ENCODE data around the gene MRPL37. TPM values are rescaled to one million over a fixed set of nuclear protein-coding genes. Genes with fewer than 3 reads are reported as not detected.
A peak's percentile ranks its signal among the peaks of the same experiment; 100 is the strongest.

MRPL37 gene
- total and polyA plus RNA-seq, 8 donors = 24.8 to 111 (median 50.9) TPM

- Histone ChIP-seq H3K36me3 (peaks cover 0 to 36% (median 19%) of the 10 kb centered on the region in 4 donors), H3K4me1 (peaks cover 0 to 3% (median 0%) of the 10 kb centered on the region in 4 donors), H3K27me3 (no peaks in the 10 kb centered on the region), H3K4me3 (no peak overlapping the region), H3K27ac (no peak overlapping the region), H3K9me3 (no peaks in the 10 kb centered on the region)
- 76 to 83% (median 80%) methylated on average over 10 of the region's 10 CpGs for WGBS, 5 donors
- intact Hi-C loops (cut with DNase I; ENCODE audit: low total_unique reads) = no loop called here
- peak in 1 of 2 donors; percentile 31 for DNase-seq
- TF ChIP-seq POLR2AphosphoS5 (IDR thresholded peaks at IDR 0.05) (no peak), CTCF (IDR thresholded peaks at IDR 0.05) (no peak), POLR2A (IDR thresholded peaks at IDR 0.05) (no peak)
Observed at GRCh38 chr1:54172614-54173599, 27.1 kb upstream of the MRPL37 start.

GRCh38 chr1:54173681-54174080, 26.3 kb upstream of the MRPL37 start:
- Histone ChIP-seq H3K4me3 (no peak overlapping the region), H3K9me3 (no peaks in the 10 kb centered on the region), H3K27ac (no peak overlapping the region), H3K36me3 (peaks cover 0 to 44% (median 26%) of the 10 kb centered on the region in 4 donors), H3K4me1 (peaks cover 0 to 3% (median 0%) of the 10 kb centered on the region in 4 donors), H3K27me3 (no peaks in the 10 kb centered on the region)
- DNase-seq = no peak
- WGBS, 5 donors = 62 to 84% (median 74%) methylated on average over 9 of the region's 9 CpGs
- TF ChIP-seq CTCF (IDR thresholded peaks at IDR 0.05) (no peak), EP300 (IDR thresholded peaks at IDR 0.05) (no peak)
- intact Hi-C loops (cut with DNase I; ENCODE audit: low total_unique reads) = no loop called here

- Histone ChIP-seq H3K4me3 (no peak overlapping the region), H3K4me1 (peaks cover 0 to 3% (median 0%) of the 10 kb centered on the region in 4 donors), H3K27me3 (no peaks in the 10 kb centered on the region), H3K9me3 (no peaks in the 10 kb centered on the region), H3K27ac (no peak overlapping the region), H3K36me3 (peaks cover 0 to 48% (median 31%) of the 10 kb centered on the region in 4 donors)
- 90 to 96% (median 94%) methylated on average over 4 of the region's 4 CpGs for WGBS, 5 donors
- intact Hi-C loops (cut with DNase I; ENCODE audit: low total_unique reads) = no loop called here
- TF ChIP-seq POLR2A (IDR thresholded peaks at IDR 0.05) (no peak), POLR2AphosphoS5 (IDR thresholded peaks at IDR 0.05) (no peak), EP300 (IDR thresholded peaks at IDR 0.05) (no peak), CTCF (IDR thresholded peaks at IDR 0.05) (no peak)
- DNase-seq = no peak
Observed at GRCh38 chr1:54174106-54174505, 25.9 kb upstream of the MRPL37 start.

GRCh38 chr1:54176621-54177327, 23.2 kb upstream of the MRPL37 start:
- peaks cover 0 to 65% (median 42%) of the 10 kb centered on the region in 4 donors for H3K36me3 ChIP-seq
- H3K27me3 ChIP-seq = no peaks in the 10 kb centered on the region
- DNase-seq = no peak
- peaks cover 0 to 3% (median 0%) of the 10 kb centered on the region in 4 donors for H3K4me1 ChIP-seq
- TF ChIP-seq POLR2AphosphoS5 (IDR thresholded peaks at IDR 0.05) = no peak
- no peaks in the 10 kb centered on the region for H3K9me3 ChIP-seq
- 85 to 95% (median 93%) methylated on average over 6 of the region's 6 CpGs for WGBS, 5 donors
- no peak overlapping the region for H3K4me3 ChIP-seq
- intact Hi-C loops (cut with DNase I; ENCODE audit: low total_unique reads) = no loop called here
- H3K27ac ChIP-seq = no peak overlapping the region
